ENCODE results near the gene GPC5. TPM values are rescaled to one million over a fixed set of nuclear protein-coding genes. Genes with fewer than 3 reads are reported as not detected.

The GPC5 gene
- total and polyA plus RNA-seq, 11 donors, result 0.14 to 2.9 (median 0.84) TPM; not detected in 1

DNA sequence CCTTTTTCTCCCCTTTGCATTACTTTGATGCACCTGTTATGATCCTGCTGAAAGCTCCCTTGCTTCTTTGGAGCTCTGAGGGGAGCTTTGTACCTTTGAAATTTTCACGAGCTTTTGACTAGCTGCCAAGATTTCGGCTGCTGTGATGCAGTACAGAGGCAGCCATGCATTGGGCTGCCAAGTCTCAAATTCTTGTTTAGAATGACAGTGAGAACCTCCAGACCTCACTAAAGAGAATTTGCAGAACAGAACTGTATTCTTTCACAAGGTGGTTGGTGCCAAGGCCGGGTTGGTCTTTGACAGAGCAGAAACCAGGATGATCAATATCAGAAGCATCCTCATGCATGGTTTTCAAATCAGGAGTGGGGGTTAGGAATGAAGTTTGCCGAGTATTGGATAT, 414.8 kb downstream of the GPC5 start:
- 8 to 16% (median 11%) methylated on average over 4 of the region's 4 CpGs for WGBS, 4 donors
- Histone ChIP-seq H3K4me1 (peaks cover 0 to 2% (median 0%) of the 10 kb centered on the region in 12 donors), H3K27ac (no peak overlapping the region), H3K4me3 (no peak overlapping the region), H3K9me3 (no peaks in the 10 kb centered on the region), H3K27me3 (no peaks in the 10 kb centered on the region), H3K36me3 (no peaks in the 10 kb centered on the region)
- peak in 4 of 5 donors; percentile 35 to 54 (median 40) for DNase-seq
- peak; percentile 67 to 90 (median 88) for ATAC-seq
- TF ChIP-seq CTCF (IDR thresholded peaks at IDR 0.05) (no peak), POLR2A (IDR thresholded peaks at IDR 0.05) (no peak)
- intact Hi-C loops (cut with DNase I), result no loop called here

DNA sequence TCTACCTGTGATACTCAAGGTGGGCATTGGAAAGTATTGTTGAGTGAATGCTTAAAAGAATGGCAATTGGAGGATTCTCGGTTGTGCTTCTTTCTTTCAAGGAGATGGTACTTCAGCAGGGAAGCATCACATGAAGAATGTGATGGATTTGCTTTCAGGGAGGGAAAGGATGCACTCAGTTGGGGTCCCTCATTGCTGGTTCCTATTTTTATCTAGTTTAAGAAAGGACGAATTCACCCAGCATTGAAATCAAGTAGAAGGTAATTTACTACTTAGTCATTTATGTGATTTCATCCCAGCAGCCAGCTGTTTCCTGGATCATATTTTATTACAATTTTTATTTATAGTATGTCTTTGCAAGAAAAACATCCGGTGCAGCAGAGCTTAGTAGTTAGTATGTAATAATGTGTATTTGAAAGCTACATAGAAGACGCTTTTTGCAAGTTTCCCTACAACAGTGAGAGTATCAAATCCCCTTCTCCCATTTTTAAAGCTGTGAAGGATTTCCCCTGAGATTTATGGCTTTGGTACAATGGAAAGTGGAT, 417.9 kb downstream of the GPC5 start:
- intact Hi-C loops (cut with DNase I), result no loop called here
- 50 to 55% (median 53%) methylated on average over 4 of the region's 4 CpGs for WGBS, 4 donors
- DNase-seq (no peak), ATAC-seq (no peak)
- H3K9me3 ChIP-seq, result no peaks in the 10 kb centered on the region
- H3K27me3 ChIP-seq, result no peaks in the 10 kb centered on the region
- H3K4me3 ChIP-seq, result no peak overlapping the region
- no peak overlapping the region for H3K27ac ChIP-seq
- H3K4me1 ChIP-seq, result peaks cover 0 to 2% (median 0%) of the 10 kb centered on the region in 12 donors
- no peak for TF ChIP-seq POLR2A (IDR thresholded peaks at IDR 0.05)
- TF ChIP-seq CTCF (IDR thresholded peaks at IDR 0.05), result no peak
- H3K36me3 ChIP-seq, result no peaks in the 10 kb centered on the region

DNA sequence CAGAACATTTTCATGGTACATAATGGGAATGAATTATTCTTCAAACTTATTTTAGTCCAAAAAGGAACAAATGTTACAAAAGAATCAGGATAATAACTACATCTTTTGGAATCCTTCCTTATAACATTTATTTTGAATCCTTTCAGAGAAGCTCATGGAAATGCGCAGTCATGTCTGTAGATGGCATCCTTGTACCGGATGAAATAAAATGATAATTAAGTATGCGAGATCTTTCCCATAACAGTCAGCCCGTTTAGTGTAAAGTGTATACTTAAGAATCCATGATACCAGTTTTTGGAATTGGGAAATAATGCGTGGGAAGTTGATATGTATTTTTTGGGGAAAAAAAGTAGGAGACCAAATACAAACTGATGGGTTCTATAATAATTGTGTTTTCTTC, 418.8 kb downstream of the GPC5 start:
- Histone ChIP-seq H3K4me3 (no peak overlapping the region), H3K4me1 (peaks cover 0 to 2% (median 0%) of the 10 kb centered on the region in 12 donors), H3K36me3 (no peaks in the 10 kb centered on the region), H3K9me3 (no peaks in the 10 kb centered on the region), H3K27ac (no peak overlapping the region), H3K27me3 (no peaks in the 10 kb centered on the region)
- intact Hi-C loops (cut with DNase I), result no loop called here
- ATAC-seq (no peak), DNase-seq (no peak)
- TF ChIP-seq CTCF (IDR thresholded peaks at IDR 0.05) (peak in 9 of 12 donors; percentile 14 to 52 (median 40)), POLR2A (IDR thresholded peaks at IDR 0.05) (no peak)
- WGBS, 4 donors, result 30 to 37% (median 35%) methylated on average over 5 of the region's 5 CpGs

- no peak for DNase-seq
- Histone ChIP-seq H3K4me1 (no peaks in the 10 kb centered on the region), H3K4me3 (no peak overlapping the region), H3K27me3 (no peaks in the 10 kb centered on the region), H3K27ac (no peak overlapping the region), H3K9me3 (peaks cover 0 to 11% (median 0%) of the 10 kb centered on the region in 12 donors), H3K36me3 (no peaks in the 10 kb centered on the region)
- no peak for ATAC-seq
- TF ChIP-seq CTCF (IDR thresholded peaks at IDR 0.05) (no peak), POLR2A (IDR thresholded peaks at IDR 0.05) (no peak)
- intact Hi-C loops (cut with DNase I), result no loop called here
Measured at GRCh38 chr13:91824416-91824815, 426.0 kb downstream of the GPC5 start.
